Neural progenitor cell (in vitro differentiated cells): ENCODE measurements around the gene GDPD4. TPM values are rescaled to one million over a fixed set of nuclear protein-coding genes. Genes with fewer than 3 reads are reported as not detected.

Source experiments
- DNase-seq: peaks from one replicate; pipeline ENCODE4 v3.0.0-alpha.2; 2016; ENCODE audit warnings: low spot score
- H2AFZ ChIP-seq: fragments of 200-600 bp; sonication (generic); replicated peaks from 2 replicates; pipeline ENCODE4 v1.6.1; 2016; ENCODE audit warnings: antibody characterized with exemption
- H3F3A ChIP-seq: fragments of 200-600 bp; sonication (generic); 2 replicates; pipeline ENCODE4 v1.6.1; 2016; ENCODE audit warnings: antibody characterized with exemption, low read depth
- H3K27ac ChIP-seq: fragments of 200-600 bp; sonication (generic); 2 replicates; pipeline ENCODE4 v1.5.1; 2016; ENCODE audit warnings: mild to moderate bottlenecking
- H3K27me3 ChIP-seq: fragments of 200-600 bp; sonication (generic); 2 replicates; pipeline ENCODE4 v1.6.1; 2016; ENCODE audit warnings: mild to moderate bottlenecking, moderate library complexity
- H3K36me3 ChIP-seq: fragments of 200-600 bp; sonication (generic); 2 replicates; pipeline ENCODE4 v1.5.1; 2016
- H3K4me1 ChIP-seq: fragments of 200-600 bp; sonication (generic); 2 replicates; pipeline ENCODE4 v1.6.1; 2016; ENCODE audit warnings: mixed run types
- H3K4me2 ChIP-seq: fragments of 200-600 bp; sonication (generic); 2 replicates; pipeline ENCODE4 v1.6.1; 2016
- H3K4me3 ChIP-seq: fragments of 200-600 bp; sonication (generic); 2 replicates; pipeline ENCODE4 v1.5.1; 2016
- H3K79me2 ChIP-seq: fragments of 200-600 bp; sonication (generic); 2 replicates; pipeline ENCODE4 v1.6.1; 2016; ENCODE audit warnings: low read depth
- H3K9ac ChIP-seq: fragments of 200-600 bp; sonication (generic); 2 replicates; pipeline ENCODE4 v1.6.1; 2016
- H3K9me3 ChIP-seq: fragments of 200-600 bp; sonication (generic); 2 replicates; pipeline ENCODE4 v1.5.1; 2016; ENCODE audit warnings: low read depth
- H4K20me1 ChIP-seq: fragments of 200-600 bp; sonication (generic); 2 replicates; pipeline ENCODE4 v1.6.1; 2016; ENCODE audit warnings: low read depth
- H3K27ac Mint-ChIP-seq: 3 replicates; pipeline ENCODE4 v1.8.0; 2021; ENCODE audit warnings: mixed read lengths
- H3K27me3 Mint-ChIP-seq: 2 replicates; pipeline ENCODE4 v1.8.0; 2022; ENCODE audit warnings: low read depth, mild to moderate bottlenecking, inconsistent platforms, moderate library complexity, mixed read lengths; ENCODE audit not compliant: insufficient read depth
- H3K36me3 Mint-ChIP-seq: 3 replicates; pipeline ENCODE4 v1.8.0; 2021; ENCODE audit warnings: mixed read lengths
- H3K4me1 Mint-ChIP-seq: 3 replicates; pipeline ENCODE4 v1.8.0; 2021; ENCODE audit warnings: mixed read lengths
- H3K4me3 Mint-ChIP-seq: 3 replicates; pipeline ENCODE4 v1.8.0; 2021; ENCODE audit warnings: mild to moderate bottlenecking, moderate library complexity, mixed read lengths
- H3K9me3 Mint-ChIP-seq: 3 replicates; pipeline ENCODE4 v1.8.0; 2020; ENCODE audit warnings: mixed read lengths
- CTCF ChIP-seq: fragments of 200-600 bp; sonication (generic); IDR thresholded peaks from 2 replicates; pipeline ENCODE4 v1.5.1; 2017; ENCODE audit warnings: antibody characterized with exemption, mild to moderate bottlenecking
- EZH2 ChIP-seq: fragments of 200-600 bp; sonication (generic); IDR thresholded peaks from 2 replicates; pipeline ENCODE4 v1.6.1; 2017; ENCODE audit warnings: antibody characterized with exemption, mild to moderate bottlenecking, moderate library complexity
- EZH2phosphoT487 ChIP-seq: fragments of 200-600 bp; sonication (generic); IDR thresholded peaks from 2 replicates; pipeline ENCODE4 v1.6.1; 2017; ENCODE audit warnings: antibody characterized with exemption
- total RNA-seq: library from RNA; depleted of rRNA; stranded (reverse); fragments of >200 nt; gene quantifications from 2 replicates; pipeline ENCODE4 v1.2.3, GENCODE V29; 2015; ENCODE audit warnings: low replicate concordance

The GDPD4 gene
- total RNA-seq, 1 donor from 2014 or later = not detected

GRCh38 chr11:77289737-77290136, 11.7 kb downstream of the GDPD4 start:
- H3K36me3 ChIP-seq = no peaks in the 10 kb centered on the region
- Mint-ChIP-seq H3K4me1 (no peaks in the 10 kb centered on the region), H3K27ac (no peak overlapping the region), H3K27me3 (peaks cover 7% of the 10 kb centered on the region), H3K9me3 (peaks cover 5% of the 10 kb centered on the region), H3K36me3 (no peaks in the 10 kb centered on the region), H3K4me3 (no peak overlapping the region)
- H3K4me1 ChIP-seq = no peaks in the 10 kb centered on the region
- H2AFZ ChIP-seq = no peak overlapping the region
- no peak overlapping the region for H3K9ac ChIP-seq
- H3K27ac ChIP-seq = no peak overlapping the region
- no peaks in the 10 kb centered on the region for H3K79me2 ChIP-seq
- H4K20me1 ChIP-seq = no peaks in the 10 kb centered on the region
- DNase-seq = no peak
- TF ChIP-seq EZH2 (no peak), CTCF (no peak), EZH2phosphoT487 (no peak)
- no peaks in the 10 kb centered on the region for H3F3A ChIP-seq
- H3K9me3 ChIP-seq = no peaks in the 10 kb centered on the region
- no peak overlapping the region for H3K4me3 ChIP-seq
- no peak overlapping the region for H3K4me2 ChIP-seq
- no peaks in the 10 kb centered on the region for H3K27me3 ChIP-seq

GRCh38 chr11:77287615-77288273, 13.7 kb downstream of the GDPD4 start:
- H3K79me2 ChIP-seq = no peaks in the 10 kb centered on the region
- H3K4me3 Mint-ChIP-seq = no peak overlapping the region
- TF ChIP-seq EZH2 (no peak), CTCF (no peak), EZH2phosphoT487 (no peak)
- H3K27ac Mint-ChIP-seq = no peak overlapping the region
- no peak overlapping the region for H3K9ac ChIP-seq
- DNase-seq = no peak
- H3F3A ChIP-seq = no peaks in the 10 kb centered on the region
- H3K4me1 ChIP-seq = no peaks in the 10 kb centered on the region
- H3K4me3 ChIP-seq = no peak overlapping the region
- H3K27me3 ChIP-seq = no peaks in the 10 kb centered on the region
- H3K27ac ChIP-seq = no peak overlapping the region
- no peaks in the 10 kb centered on the region for H3K36me3 Mint-ChIP-seq
- peaks cover 3% of the 10 kb centered on the region for H3K9me3 Mint-ChIP-seq
- no peak overlapping the region for H3K4me2 ChIP-seq
- no peaks in the 10 kb centered on the region for H3K4me1 Mint-ChIP-seq
- H3K36me3 ChIP-seq = no peaks in the 10 kb centered on the region
- H2AFZ ChIP-seq = no peak overlapping the region
- peaks cover 7% of the 10 kb centered on the region for H3K27me3 Mint-ChIP-seq
- H4K20me1 ChIP-seq = no peaks in the 10 kb centered on the region
- H3K9me3 ChIP-seq = no peaks in the 10 kb centered on the region

DNA sequence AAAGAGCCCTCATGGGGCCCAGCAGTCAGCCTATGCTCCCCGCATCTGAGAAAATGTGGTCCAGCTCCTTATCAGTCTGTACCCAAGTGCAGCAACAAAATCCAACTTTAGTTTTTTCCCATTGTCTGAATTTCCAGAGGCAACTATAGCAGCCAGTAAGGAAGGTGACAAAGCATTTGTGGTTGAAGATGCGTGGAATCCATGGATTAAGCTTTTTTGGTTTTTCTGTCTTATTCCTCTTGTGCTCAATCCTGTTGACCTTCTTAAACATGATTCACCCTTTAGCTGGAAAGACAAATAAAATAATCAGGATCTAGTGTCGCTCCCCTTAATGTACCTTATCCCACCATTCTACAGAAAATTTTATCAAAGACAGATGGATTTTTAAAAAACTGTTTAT, 14.3 kb downstream of the GDPD4 start:
- peaks cover 3% of the 10 kb centered on the region for H3K9me3 Mint-ChIP-seq
- H3K4me2 ChIP-seq = no peak overlapping the region
- H3K4me3 ChIP-seq = no peak overlapping the region
- H4K20me1 ChIP-seq = no peaks in the 10 kb centered on the region
- no peaks in the 10 kb centered on the region for H3K4me1 Mint-ChIP-seq
- H3K27me3 Mint-ChIP-seq = peaks cover 7% of the 10 kb centered on the region
- no peaks in the 10 kb centered on the region for H3F3A ChIP-seq
- H3K9ac ChIP-seq = no peak overlapping the region
- H2AFZ ChIP-seq = no peak overlapping the region
- H3K79me2 ChIP-seq = no peaks in the 10 kb centered on the region
- no peaks in the 10 kb centered on the region for H3K27me3 ChIP-seq
- H3K9me3 ChIP-seq = no peaks in the 10 kb centered on the region
- TF ChIP-seq EZH2 (no peak), CTCF (no peak), EZH2phosphoT487 (no peak)
- H3K4me3 Mint-ChIP-seq = no peak overlapping the region
- H3K36me3 Mint-ChIP-seq = no peaks in the 10 kb centered on the region
- no peaks in the 10 kb centered on the region for H3K36me3 ChIP-seq
- no peak for DNase-seq
- H3K4me1 ChIP-seq = no peaks in the 10 kb centered on the region
- H3K27ac Mint-ChIP-seq = no peak overlapping the region
- H3K27ac ChIP-seq = no peak overlapping the region
